Neural progenitor cell (in vitro differentiated cells): ENCODE data around the gene FBN3. TPM values are rescaled to one million over a fixed set of nuclear protein-coding genes. Genes with fewer than 3 reads are reported as not detected.

Experiments used
- DNase-seq: peaks from one replicate; pipeline ENCODE4 v3.0.0-alpha.2; 2016; ENCODE audit warnings: low spot score
- H2AFZ ChIP-seq: fragments of 200-600 bp; sonication (generic); replicated peaks from 2 replicates; pipeline ENCODE4 v1.6.1; 2016; ENCODE audit warnings: antibody characterized with exemption
- H3F3A ChIP-seq: fragments of 200-600 bp; sonication (generic); 2 replicates; pipeline ENCODE4 v1.6.1; 2016; ENCODE audit warnings: antibody characterized with exemption, low read depth
- H3K27ac ChIP-seq: fragments of 200-600 bp; sonication (generic); 2 replicates; pipeline ENCODE4 v1.5.1; 2016; ENCODE audit warnings: mild to moderate bottlenecking
- H3K27me3 ChIP-seq: fragments of 200-600 bp; sonication (generic); 2 replicates; pipeline ENCODE4 v1.6.1; 2016; ENCODE audit warnings: mild to moderate bottlenecking, moderate library complexity
- H3K36me3 ChIP-seq: fragments of 200-600 bp; sonication (generic); 2 replicates; pipeline ENCODE4 v1.5.1; 2016
- H3K4me1 ChIP-seq: fragments of 200-600 bp; sonication (generic); 2 replicates; pipeline ENCODE4 v1.6.1; 2016; ENCODE audit warnings: mixed run types
- H3K4me2 ChIP-seq: fragments of 200-600 bp; sonication (generic); 2 replicates; pipeline ENCODE4 v1.6.1; 2016
- H3K4me3 ChIP-seq: fragments of 200-600 bp; sonication (generic); 2 replicates; pipeline ENCODE4 v1.5.1; 2016
- H3K79me2 ChIP-seq: fragments of 200-600 bp; sonication (generic); 2 replicates; pipeline ENCODE4 v1.6.1; 2016; ENCODE audit warnings: low read depth
- H3K9ac ChIP-seq: fragments of 200-600 bp; sonication (generic); 2 replicates; pipeline ENCODE4 v1.6.1; 2016
- H3K9me3 ChIP-seq: fragments of 200-600 bp; sonication (generic); 2 replicates; pipeline ENCODE4 v1.5.1; 2016; ENCODE audit warnings: low read depth
- H4K20me1 ChIP-seq: fragments of 200-600 bp; sonication (generic); 2 replicates; pipeline ENCODE4 v1.6.1; 2016; ENCODE audit warnings: low read depth
- H3K27ac Mint-ChIP-seq: 3 replicates; pipeline ENCODE4 v1.8.0; 2021; ENCODE audit warnings: mixed read lengths
- H3K27me3 Mint-ChIP-seq: 2 replicates; pipeline ENCODE4 v1.8.0; 2022; ENCODE audit warnings: low read depth, mild to moderate bottlenecking, inconsistent platforms, moderate library complexity, mixed read lengths; ENCODE audit not compliant: insufficient read depth
- H3K36me3 Mint-ChIP-seq: 3 replicates; pipeline ENCODE4 v1.8.0; 2021; ENCODE audit warnings: mixed read lengths
- H3K4me1 Mint-ChIP-seq: 3 replicates; pipeline ENCODE4 v1.8.0; 2021; ENCODE audit warnings: mixed read lengths
- H3K4me3 Mint-ChIP-seq: 3 replicates; pipeline ENCODE4 v1.8.0; 2021; ENCODE audit warnings: mild to moderate bottlenecking, moderate library complexity, mixed read lengths
- H3K9me3 Mint-ChIP-seq: 3 replicates; pipeline ENCODE4 v1.8.0; 2020; ENCODE audit warnings: mixed read lengths
- CTCF ChIP-seq: fragments of 200-600 bp; sonication (generic); IDR thresholded peaks from 2 replicates; pipeline ENCODE4 v1.5.1; 2017; ENCODE audit warnings: antibody characterized with exemption, mild to moderate bottlenecking
- EZH2 ChIP-seq: fragments of 200-600 bp; sonication (generic); IDR thresholded peaks from 2 replicates; pipeline ENCODE4 v1.6.1; 2017; ENCODE audit warnings: antibody characterized with exemption, mild to moderate bottlenecking, moderate library complexity
- EZH2phosphoT487 ChIP-seq: fragments of 200-600 bp; sonication (generic); IDR thresholded peaks from 2 replicates; pipeline ENCODE4 v1.6.1; 2017; ENCODE audit warnings: antibody characterized with exemption
- total RNA-seq: library from RNA; depleted of rRNA; stranded (reverse); fragments of >200 nt; gene quantifications from 2 replicates; pipeline ENCODE4 v1.2.3, GENCODE V29; 2015; ENCODE audit warnings: low replicate concordance

FBN3 gene
- total RNA-seq, 1 donor from 2014 or later, result 23.0 TPM

GRCh38 chr19:8057545-8058270 is 91.7 kb downstream of the FBN3 start:
- no peaks in the 10 kb centered on the region for H3K9me3 ChIP-seq
- DNase-seq, result no peak
- H3K27ac ChIP-seq, result no peak overlapping the region
- no peaks in the 10 kb centered on the region for H3K9me3 Mint-ChIP-seq
- no peak overlapping the region for H3K4me3 Mint-ChIP-seq
- no peak overlapping the region for H3K9ac ChIP-seq
- H3K79me2 ChIP-seq, result no peaks in the 10 kb centered on the region
- H4K20me1 ChIP-seq, result no peaks in the 10 kb centered on the region
- no peak overlapping the region for H3K4me2 ChIP-seq
- H3K4me1 Mint-ChIP-seq, result peaks cover 5% of the 10 kb centered on the region
- H3K27me3 Mint-ChIP-seq, result peaks cover 2% of the 10 kb centered on the region
- no peak overlapping the region for H2AFZ ChIP-seq
- H3F3A ChIP-seq, result peaks cover 28% of the 10 kb centered on the region
- H3K27ac Mint-ChIP-seq, result no peak overlapping the region
- H3K4me1 ChIP-seq, result peaks cover 17% of the 10 kb centered on the region
- no peaks in the 10 kb centered on the region for H3K36me3 ChIP-seq
- H3K27me3 ChIP-seq, result no peaks in the 10 kb centered on the region
- no peaks in the 10 kb centered on the region for H3K36me3 Mint-ChIP-seq
- H3K4me3 ChIP-seq, result no peak overlapping the region
- TF ChIP-seq EZH2phosphoT487 (no peak), CTCF (no peak), EZH2 (no peak)

GRCh38 chr19:8056533-8056932 is 92.9 kb downstream of the FBN3 start:
- H3K79me2 ChIP-seq, result no peaks in the 10 kb centered on the region
- Mint-ChIP-seq H3K27ac (no peak overlapping the region), H3K36me3 (no peaks in the 10 kb centered on the region), H3K4me1 (peaks cover 9% of the 10 kb centered on the region), H3K9me3 (no peaks in the 10 kb centered on the region), H3K27me3 (peaks cover 2% of the 10 kb centered on the region), H3K4me3 (no peak overlapping the region)
- H3F3A ChIP-seq, result peaks cover 32% of the 10 kb centered on the region
- no peak overlapping the region for H3K27ac ChIP-seq
- TF ChIP-seq EZH2 (no peak), EZH2phosphoT487 (no peak), CTCF (no peak)
- H3K4me2 ChIP-seq, result no peak overlapping the region
- H2AFZ ChIP-seq, result no peak overlapping the region
- no peaks in the 10 kb centered on the region for H3K9me3 ChIP-seq
- H4K20me1 ChIP-seq, result no peaks in the 10 kb centered on the region
- H3K4me1 ChIP-seq, result peaks cover 26% of the 10 kb centered on the region
- H3K9ac ChIP-seq, result no peak overlapping the region
- H3K4me3 ChIP-seq, result no peak overlapping the region
- no peaks in the 10 kb centered on the region for H3K36me3 ChIP-seq
- no peak for DNase-seq
- no peaks in the 10 kb centered on the region for H3K27me3 ChIP-seq

- DNase-seq, result peak; percentile 13
- H2AFZ ChIP-seq, result no peak overlapping the region
- H3K9me3 Mint-ChIP-seq, result no peaks in the 10 kb centered on the region
Observed at GRCh38 chr19:8054169-8054568, 95.2 kb downstream of the FBN3 start.

More at GRCh38 chr19:8054169-8054568, 95.2 kb downstream of the FBN3 start:
- H3F3A ChIP-seq, result peaks cover 35% of the 10 kb centered on the region
- H3K27me3 ChIP-seq, result peaks cover 12% of the 10 kb centered on the region
- no peak overlapping the region for H3K27ac Mint-ChIP-seq
- no peak overlapping the region for H3K4me3 ChIP-seq
- H3K27me3 Mint-ChIP-seq, result peaks cover 5% of the 10 kb centered on the region
- H4K20me1 ChIP-seq, result no peaks in the 10 kb centered on the region
- no peak overlapping the region for H3K27ac ChIP-seq
- H3K4me1 ChIP-seq, result peaks cover 26% of the 10 kb centered on the region
- H3K36me3 ChIP-seq, result no peaks in the 10 kb centered on the region
- H3K79me2 ChIP-seq, result no peaks in the 10 kb centered on the region
- H3K9me3 ChIP-seq, result no peaks in the 10 kb centered on the region
- no peak overlapping the region for H3K9ac ChIP-seq
- H3K4me3 Mint-ChIP-seq, result no peak overlapping the region
- peak overlapping the region; percentile 18 for H3K4me2 ChIP-seq
- TF ChIP-seq EZH2 (no peak), CTCF (no peak), EZH2phosphoT487 (no peak)
- H3K36me3 Mint-ChIP-seq, result no peaks in the 10 kb centered on the region
- H3K4me1 Mint-ChIP-seq, result peaks cover 9% of the 10 kb centered on the region
